ENCODE measurements around the gene CDC25A.

CDC25A gene

DNA sequence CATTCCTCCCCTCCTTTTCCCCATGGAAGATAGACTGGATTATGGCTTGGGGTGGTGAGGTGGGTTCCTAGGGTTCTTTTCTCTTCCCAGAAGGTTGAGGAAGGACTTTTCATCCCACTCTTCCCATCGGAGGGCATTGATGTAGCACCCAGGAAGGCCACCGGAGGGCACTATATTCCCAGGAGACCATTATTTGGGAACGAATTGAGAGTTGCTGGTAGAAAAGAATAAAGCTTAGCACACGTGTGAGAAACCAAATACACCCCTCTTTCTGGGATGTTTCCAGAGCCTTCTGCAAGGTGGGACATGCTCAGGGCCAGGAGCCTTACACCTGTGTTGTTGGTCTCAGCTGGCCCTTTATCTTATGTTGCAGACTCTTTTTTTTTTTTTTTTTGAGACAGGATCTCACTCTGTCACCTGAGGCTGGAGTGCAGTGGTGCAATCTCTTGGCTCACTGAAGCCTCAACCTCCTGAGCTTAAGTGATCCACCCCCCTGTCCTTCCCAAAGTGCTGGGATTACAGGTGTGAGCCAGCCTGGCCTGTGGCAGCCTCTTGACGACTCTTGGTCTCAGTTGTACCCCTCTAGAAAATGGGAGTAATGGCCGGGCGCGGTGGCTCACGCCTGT is 6.3 kb upstream of the CDC25A start:
- DNase-seq: peak; percentile 79

DNA sequence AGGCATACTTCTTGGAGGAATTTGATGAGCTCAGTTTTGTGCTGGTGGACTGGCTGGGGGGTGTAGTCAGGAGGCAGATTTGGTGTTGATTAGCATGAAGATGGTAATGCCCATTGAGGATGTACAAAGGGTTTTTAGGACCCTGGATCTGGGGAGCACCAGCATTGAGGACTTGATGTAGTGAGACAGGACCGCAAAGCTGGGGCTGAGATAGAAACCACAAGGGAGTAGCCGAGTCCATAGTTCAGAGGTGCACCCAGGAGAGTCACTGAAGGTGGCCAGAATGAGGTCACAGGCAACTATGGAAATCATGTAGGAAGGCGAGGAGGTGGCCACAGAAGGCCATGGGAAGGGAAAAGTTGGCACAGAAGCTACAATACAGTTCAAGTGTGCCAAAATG is 2.7 kb upstream of the CDC25A start:
- peak; percentile 33 for DNase-seq

DNA sequence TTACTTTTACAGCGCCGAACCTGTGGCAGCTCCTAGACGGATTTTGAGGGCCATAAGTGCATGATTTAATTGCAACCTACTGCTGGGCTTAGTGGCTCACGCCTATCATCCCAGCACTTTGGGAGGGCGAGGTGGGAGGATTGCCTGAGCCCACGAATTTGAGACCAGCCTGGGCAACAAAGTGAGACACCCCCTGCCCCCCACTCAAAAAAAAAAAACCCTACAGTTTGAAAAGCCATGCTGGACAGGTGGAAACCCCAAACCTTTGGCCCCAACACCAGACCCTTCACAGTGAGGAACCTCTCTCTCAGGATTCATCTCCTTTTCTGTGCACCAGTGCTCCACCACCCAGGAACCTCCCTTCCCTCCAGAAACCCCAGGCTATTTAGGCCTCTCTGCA is 1.1 kb upstream of the CDC25A start:
- no peak for DNase-seq

DNA sequence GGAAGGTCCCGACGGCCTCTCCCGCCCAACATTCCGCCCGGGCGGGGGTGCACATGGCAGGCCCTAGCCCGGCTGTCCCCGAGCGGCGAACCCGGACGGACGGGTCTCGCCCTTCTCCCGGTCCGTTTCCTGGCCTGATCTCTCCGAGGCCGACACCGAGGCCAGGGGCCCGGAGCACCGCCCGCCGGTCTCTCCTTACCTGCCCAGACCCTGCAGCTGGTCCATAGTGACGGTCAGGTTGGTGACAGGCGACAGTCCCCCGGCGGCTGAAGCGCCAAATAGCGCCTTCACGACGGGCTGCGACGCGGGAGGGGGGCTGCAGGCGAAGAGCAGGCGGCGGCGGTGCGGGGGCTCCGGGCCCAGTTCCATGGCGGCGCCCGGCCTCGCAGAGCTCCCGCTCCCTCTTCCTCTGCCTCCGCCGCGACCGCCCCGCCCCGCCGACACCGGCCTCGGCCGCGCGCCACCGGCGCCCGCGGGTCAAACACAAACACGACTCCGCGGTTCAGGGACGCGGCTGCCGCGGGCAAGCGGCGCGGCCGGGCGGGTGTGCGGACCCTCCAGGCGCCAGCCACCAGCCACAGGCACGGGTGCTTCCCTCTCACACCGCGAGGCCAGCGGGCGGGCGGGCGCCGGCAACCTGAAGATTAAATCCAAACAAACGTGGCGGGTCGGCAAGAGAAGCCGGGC is 495 bp downstream of the CDC25A start:
- peak; percentile 63 for DNase-seq

DNA sequence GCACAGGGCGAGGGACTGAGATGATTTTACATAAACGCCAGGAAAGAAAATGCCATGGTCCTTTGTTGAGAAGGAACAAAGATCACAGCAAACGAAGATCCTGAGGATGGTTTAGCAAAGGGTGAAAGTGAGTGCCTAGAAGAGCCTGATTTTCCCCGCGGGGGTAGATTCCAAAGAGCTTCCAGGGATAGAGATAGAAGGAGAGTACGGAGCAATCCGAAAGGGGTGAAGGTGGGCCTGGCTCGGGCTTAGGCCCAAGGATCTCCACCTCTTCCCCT is 977 bp downstream of the CDC25A start:
- DNase-seq: no peak

DNA sequence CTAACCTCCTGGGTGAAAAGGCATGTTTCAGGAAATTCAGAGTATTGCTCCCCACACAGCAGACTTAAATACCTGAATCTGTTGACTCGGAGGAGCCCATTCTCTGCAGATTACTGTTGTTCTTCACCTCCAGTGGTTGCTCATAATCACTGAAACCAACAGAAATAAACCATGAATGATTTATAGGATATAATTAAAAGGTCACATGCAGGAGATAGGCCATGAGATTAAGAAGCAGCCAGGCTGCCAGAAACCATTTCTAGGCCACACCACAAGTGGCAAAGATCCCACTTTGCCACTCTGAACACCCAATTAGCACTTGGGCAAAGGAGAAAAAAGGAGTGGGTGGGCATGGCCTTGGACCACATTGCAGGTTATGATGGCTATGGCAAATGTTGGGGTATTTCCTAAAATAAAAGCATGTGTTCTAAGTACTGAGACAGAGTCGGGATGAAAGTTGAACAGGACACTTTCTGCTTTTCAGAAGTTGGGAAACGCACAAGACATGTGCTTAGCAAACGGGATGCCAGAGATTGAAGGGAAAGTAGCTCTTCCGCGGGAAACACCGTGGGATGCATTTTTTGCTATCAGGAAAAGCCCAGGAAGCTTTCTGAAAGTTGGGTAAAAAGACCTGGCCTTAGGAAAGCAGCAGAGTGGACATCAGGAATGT is 1.5 kb downstream of the CDC25A start:
- DNase-seq: no peak

DNA sequence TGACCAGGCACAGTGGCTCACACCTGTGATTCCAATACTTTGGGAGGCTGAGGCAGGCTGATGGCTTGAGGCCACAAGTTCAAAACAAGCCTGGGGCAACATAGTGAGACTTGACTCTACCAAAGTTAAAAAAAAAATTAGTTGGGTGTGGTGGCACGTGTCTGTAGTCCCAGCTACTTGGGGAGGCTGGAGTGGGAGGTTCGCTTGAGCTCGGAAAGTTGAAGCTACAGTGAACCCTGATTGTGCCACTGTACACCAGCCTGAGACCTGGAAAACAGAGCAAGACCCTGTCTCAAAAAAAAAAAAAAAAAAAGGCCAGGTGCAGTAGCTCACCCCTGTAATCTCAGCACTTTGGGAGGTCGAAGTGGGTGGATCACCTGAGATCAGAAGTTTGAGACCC is 3.1 kb downstream of the CDC25A start:
- DNase-seq: no peak

DNA sequence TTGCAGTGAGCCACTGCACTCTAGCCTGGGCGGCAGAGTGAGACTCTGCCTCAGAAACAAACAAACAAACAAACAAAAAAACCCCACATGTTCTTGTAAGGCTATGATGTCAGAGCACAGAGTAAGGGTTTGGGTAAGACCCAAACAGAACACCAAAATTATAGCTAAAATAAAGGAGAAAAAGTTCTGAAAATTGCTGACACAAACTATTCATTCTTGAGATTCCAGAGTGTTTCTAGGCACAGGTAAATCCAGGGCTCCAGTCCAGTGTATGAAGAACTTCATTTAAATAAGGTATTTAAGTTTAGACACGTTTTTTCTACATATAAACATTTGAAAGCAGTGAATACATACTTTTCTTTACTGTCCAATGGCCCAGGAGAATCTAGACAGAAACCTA is 3.9 kb downstream of the CDC25A start:
- no peak for DNase-seq

DNA sequence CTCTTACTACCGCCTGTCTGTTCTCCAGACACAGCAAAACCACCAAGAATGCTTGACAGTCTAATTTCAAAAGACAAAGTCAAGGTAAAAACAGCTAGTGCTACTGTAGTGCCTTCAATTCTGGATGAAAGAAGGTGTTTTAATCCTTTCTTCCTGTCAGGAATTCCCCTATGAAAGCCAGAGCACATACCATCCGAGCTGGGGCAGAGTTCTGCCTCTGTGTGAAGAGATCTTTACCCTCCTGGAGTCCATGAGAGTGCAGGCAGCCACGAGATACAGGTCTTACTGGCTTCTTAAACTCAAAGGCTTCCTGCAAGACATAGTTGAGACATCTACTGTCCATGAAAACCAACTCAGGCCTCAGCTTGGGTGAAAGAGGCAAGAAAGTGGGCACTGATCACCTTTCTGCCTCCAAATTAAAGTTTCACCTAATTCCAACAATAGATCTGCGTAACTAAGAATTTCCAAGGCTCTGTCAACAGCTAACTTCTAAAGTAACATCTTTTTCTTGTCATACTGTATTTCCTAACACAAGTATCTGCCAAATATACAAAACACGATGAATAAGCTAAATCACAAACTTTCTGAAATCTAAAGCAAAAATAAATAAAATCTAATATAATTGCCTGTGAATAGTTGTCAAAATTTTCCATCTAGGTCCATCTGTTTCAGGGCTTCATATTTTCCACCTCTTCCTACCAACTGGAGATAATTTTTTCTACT is 7.5 kb downstream of the CDC25A start:
- no peak for DNase-seq

DNA sequence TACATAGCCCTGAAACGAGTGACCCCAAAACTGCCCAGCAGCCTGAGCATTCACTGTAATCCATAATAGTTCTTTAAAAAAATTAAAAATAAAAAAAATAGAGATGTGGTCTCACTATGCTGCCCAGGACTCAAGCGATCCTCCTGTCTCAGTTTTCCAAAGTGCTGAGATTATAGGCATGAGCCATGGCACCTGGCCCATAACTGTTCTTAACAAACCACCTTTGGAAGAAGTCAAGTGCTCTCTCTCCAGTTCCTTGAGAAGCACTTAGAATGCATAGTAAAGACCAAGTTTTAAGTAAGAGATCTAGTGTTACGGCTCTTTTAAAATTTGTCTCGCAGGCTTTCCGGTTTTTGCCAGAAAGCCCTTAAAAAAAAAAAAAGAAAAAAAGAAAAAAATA is 8.2 kb downstream of the CDC25A start:
- DNase-seq: no peak

DNA sequence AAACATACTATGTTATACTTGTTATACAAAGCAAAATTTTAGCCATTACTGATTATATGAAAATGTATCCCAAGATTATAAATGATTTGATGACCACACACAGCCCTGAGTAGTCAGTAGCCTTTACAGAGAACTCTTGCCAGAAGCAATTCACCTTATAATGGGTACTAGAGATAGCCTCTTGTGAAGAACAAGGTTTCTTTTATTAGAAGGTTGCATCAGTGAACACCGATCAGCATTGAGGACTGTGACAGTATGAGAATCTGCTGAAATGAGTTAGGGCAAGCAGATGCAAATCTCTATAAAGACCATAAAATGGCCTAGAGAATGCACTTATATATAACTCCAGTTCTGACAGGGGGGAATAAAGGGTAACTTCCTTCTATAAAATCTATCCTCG is 10.1 kb downstream of the CDC25A start:
- no peak for DNase-seq

DNA sequence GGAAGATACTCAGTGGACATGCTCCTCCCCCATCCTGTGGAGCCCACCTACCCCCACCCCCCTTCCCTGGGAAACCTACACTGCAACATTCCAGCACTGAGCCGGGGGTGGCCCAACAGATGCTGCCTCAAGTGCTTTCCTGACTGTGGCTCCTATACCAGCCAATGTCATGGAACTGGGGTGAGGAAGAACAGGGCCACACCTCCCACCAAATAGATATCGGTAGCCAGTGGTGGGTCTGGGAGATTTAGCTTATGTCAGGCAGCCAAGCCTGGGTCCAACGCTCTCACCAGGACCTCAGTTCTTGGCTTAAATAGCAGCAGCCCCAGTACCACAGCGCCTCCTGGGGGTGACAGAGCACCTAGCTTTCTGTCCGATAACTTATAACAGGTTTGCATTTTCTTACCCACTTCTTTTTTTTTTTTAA is 30.3 kb downstream of the CDC25A start:
- DNase-seq: peak; percentile 78

DNA sequence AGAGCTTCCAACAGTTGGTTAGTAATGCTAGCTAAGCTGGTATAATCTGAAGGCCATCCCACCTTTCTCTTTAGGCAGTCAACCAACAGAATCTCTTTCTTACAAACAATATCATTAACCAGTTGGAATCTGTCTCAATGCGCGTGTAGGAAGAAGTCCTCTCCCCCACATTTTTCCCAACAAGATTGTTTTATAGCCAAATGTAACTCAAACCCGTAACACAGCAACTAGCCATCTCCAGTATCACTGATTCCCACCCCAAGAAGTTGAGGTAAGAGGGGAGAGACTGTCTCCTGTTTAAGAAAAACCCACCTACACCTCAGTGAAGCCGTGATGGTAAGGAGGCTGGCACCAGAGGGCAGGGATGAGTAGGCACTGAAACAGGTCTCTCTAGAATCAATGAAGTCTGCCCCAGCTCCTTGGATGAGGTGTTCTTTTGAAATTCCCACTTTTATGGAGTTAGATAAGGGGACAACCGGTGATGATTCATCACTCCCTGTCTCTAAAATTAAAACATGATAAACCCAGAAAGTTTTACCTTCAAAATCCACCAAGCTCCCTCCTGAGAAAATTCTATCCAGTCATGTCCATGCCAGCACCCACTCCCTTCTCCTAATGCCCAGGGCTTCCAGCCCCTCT is 30.9 kb downstream of the CDC25A start:
- DNase-seq: no peak

DNA sequence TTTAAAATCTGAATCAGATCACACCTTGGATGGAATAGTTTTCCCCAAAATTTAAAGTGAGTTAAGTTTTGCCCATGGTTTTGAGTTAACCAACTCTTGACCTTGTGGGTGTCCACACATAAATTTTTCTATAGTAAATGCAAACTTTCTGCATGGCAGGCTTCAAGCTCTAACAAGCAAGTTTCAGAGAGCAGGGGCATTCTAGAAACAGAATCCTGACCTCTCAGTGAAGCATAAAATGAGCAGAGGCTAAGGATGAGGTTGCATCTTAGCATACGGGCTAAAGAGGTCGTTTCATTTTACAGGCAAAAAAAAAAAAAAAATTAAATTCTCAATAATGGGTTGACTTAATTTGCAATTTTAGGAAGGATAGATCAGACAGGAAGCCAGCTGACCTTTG is 32.1 kb downstream of the CDC25A start:
- no peak for DNase-seq

DNA sequence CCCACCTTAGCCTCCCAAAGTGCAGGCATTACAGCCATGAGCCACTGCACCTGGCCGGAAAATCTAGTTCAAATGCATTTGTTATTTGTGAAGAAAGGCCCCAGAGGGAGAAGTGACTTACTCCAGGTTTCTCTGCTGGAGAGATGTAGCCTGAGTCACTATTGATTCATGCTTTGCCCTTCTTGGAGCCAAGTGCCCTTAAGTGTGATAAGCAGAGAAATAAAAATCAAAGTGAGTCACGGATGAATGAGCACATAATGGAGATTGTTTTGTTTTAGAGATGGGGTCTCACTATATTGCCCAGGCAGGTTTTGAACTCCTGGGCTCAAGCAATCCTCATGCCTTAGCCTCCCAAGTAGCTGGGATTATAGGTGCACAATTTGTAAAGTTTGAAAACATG is 33.1 kb downstream of the CDC25A start:
- DNase-seq: no peak

DNA sequence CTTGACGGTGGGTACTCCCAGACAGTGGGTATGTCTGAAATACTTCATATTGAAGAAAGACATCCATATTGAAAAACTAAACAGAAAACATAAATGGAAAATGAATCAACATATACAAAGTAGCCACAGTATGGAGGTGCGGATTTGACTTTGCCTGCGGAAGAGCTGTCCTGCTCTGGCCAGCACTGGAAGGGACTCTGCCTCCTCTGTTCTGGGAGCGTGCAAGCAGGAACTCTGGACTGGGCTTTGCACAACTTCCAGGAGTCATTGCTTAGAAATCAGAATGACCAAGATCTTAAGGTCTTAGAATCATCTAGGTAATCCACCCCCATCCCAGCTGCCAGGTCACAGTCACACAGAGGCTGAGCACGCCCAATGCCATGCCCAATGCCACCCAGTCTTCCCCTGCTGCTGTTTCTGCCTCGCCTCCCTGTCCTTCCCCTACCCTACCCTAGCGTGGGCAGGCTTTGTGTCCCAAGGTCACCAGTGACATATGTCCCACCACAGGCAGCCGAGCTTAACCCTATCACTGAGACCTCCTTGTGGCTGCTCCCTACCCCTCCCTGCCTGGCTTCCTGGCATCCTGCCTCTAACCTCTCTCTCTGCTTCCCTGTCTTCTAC is 36.3 kb downstream of the CDC25A start:
- peak; percentile 46 for DNase-seq

DNA sequence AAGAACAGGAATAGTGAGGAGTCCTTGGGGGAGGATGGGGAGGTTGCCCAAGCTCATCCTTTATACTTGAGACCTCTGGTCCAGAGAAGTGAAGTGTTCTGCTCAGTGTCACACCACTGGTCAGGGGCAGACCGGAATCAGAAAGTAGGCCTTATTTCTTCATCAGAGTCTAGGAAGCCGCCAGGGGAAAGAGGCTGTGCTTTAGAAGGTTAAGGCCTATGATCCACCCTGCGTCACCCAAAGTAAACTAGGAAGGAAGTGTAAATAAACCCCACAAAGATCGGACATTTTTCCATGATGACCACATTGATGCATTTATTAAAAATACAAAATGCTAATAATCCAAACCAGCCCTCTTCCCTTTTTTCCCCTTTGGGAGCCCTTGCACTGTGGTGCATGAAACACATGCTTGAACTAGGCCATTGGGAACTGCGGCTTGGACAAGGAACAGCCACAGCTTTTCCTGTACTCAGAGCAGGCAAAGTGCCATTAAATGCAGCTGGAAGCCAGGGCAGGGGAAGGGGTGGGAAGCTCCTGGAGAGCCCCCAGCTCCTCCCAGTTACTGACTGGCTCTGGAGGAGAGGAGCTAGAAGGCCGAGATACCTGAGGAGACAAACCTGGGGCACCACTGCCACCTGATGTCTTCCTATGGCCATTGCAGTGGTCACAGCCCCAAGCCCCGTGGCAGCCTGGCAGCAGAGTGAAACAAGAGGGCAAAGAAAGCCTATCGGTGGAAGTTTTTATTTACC is 37.0 kb downstream of the CDC25A start:
- DNase-seq: peak; percentile 95

DNA sequence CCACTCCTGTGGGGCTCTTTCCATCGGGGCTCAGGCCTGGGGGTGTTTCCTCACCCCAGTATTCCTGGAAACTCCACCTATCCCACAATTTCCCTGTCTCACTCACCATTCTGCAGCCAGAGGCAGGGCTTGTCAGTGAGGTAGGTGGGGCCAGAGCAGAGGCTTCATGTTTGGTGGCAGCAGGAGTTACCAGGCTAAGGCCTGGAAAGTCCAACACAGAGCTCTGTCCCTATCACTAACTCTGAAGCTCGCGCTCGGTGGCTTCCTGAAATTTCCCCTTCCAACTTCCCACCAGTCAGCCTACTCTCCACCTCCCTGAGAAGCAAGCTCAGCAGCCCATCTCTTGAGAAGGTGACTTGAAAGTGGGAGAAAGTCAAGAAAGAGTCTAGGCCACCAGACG is 44.2 kb downstream of the CDC25A start:
- peak; percentile 37 for DNase-seq

DNA sequence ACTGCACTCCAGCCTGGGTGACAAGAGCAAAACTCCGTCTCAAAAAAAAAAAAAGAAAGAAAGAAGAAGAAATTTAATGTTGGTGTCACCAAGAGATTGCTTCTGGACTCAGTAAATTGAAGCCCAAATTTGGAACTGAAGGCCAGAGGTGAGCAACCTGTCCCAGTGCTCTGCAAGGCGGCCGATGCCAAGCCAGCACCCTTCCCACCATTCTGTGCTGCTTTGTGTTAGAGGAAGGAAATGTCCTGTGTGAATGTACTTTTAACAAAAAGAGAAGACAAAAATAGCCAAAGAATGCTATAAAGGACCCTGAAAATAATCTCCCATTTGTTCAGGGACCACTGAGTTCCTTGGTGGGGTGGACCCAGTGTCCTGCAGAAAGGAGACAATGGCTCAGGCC is 44.6 kb downstream of the CDC25A start:
- peak; percentile 22 for DNase-seq

DNA sequence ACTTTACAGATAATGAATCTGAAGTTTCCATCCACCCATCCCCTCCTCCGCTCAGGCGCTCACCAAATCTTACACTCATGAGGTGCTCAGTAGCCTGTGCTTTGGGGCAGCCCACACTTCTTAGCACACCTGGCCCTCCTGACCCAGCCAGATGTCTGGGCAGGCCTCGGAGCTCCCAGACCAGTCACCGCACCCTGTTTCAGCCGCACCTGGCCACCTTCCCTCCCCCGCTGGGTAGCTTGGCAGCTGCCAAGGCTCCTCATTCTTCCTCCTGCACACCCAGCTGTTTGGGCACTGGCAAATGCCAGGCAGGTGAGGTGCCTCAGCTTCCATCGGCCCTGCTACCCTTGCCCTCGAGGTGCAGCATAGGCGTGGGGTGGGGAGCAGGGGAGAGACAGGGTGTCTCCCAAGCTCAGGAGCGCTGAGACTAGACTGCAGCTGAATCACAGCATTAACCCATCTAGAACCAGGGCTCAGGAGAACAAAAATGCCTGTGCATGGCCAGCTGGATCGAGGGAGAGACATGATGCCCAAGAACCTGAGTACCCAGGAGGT is 45.8 kb downstream of the CDC25A start:
- DNase-seq: peak; percentile 30

DNA sequence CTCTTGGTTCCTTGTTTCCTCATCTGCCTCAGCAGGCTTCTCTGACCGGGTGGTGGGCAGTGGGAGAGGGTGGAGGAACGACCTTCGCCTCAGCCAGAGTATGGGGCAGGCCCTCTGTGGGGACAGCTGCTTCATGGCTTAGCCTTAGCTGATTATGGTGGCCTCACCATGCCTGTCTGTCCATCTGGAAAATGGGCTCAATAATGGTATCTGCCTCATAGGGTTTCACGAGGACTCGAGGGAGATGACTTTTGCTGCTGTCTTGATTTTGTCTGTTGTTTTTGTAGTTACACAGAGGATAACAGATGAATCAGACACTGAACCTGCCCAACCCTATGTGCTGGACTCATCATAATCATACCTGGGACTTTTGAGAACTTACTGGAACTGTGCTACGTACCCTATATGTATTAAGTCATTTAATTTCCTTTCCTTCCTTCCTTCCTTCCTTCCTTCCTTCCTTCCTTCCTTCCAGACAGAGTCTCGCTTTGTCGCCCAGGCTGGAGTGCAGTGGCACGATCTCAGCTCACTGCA is 46.5 kb downstream of the CDC25A start:
- no peak for DNase-seq
